ENCODE data around the gene IL15. TPM values are rescaled to one million over a fixed set of nuclear protein-coding genes. Genes with fewer than 3 reads are reported as not detected.
"Not testable (repeated sequence)": the region's sequence is repeated elsewhere in the genome, so short reads cannot be mapped to it uniquely, and the experiment has no call there.

The IL15 gene
- total RNA-seq, 1 experiment from 2014 or later: 2.6 TPM

DNA sequence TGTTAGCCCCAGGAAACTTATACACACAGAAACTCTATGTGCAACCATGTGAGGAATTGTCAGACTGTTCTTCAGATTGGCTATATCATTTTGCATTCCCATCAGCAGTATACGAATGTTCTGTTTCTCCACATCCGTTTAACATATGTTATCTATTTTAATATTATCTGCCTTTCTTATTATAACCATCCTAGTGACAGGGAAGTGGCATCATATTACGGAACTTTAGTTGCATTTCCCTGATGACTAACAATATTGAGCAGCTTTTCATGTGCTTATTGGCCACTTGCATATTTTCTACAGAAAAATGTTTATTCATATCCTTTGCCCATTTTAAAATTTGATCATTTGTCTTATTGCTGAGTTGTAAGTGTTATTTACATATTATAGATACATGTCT, 36.5 kb upstream of the IL15 start (continued):
- TF ChIP-seq ATF6 (CRISPR knock-in tag; IDR thresholded peaks at IDR 0.05) (no peak), ZNF281 (CRISPR knock-in tag; IDR thresholded peaks at IDR 0.05) (no peak), ATF2 (CRISPR knock-in tag; IDR thresholded peaks at IDR 0.05; ENCODE audit: borderline replicate concordance, low read depth) (no peak)

- H3K4me1 Mint-ChIP-seq; CTCF ChIA-PET; DNase-seq (ENCODE audit: low spot score); H3K27me3 Mint-ChIP-seq (ENCODE audit: low read depth); H3K36me3 Mint-ChIP-seq; H3K4me3 Mint-ChIP-seq; ATAC-seq; POLR2A ChIA-PET; H3K27ac Mint-ChIP-seq: not testable (repeated sequence)
- H3K9me3 Mint-ChIP-seq: peaks cover 18% of the 10 kb centered on the region
Observed at GRCh38 chr4:141604683-141605082, 31.7 kb upstream of the IL15 start.

DNA sequence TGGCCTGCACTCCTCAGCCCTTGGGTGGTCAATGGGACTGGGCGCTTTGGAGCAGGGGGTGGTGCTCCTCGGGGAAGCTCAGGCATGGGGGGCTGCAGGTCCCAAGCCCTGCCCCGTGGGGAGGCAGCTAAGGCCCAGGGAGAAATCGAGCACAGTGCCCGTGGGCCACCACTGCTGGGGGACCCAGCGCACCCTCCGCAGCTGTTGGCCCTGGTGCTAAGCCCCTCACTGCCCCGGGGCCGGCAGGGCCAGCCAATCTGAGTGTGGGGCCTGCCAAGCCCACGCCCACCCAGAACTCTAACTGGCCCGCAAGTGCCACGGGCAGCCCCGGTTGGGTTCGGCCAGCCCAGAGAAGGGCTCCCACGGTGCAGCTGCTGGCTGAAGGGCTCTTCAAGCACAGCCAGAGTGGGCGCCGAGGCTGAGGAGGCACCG, 30.9 kb upstream of the IL15 start:
- H3K9me3 Mint-ChIP-seq: peaks cover 18% of the 10 kb centered on the region
- H3K4me1 Mint-ChIP-seq: no peaks in the 10 kb centered on the region

More for the DNA sequence above, 30.9 kb upstream of the IL15 start:
- no peak for DNase-seq (ENCODE audit: low spot score)
- Mint-ChIP-seq H3K36me3 (peaks cover 6% of the 10 kb centered on the region), H3K27me3 (ENCODE audit: low read depth) (no peaks in the 10 kb centered on the region), H3K27ac (no peak overlapping the region), H3K4me3 (no peak overlapping the region)
- no peak for ATAC-seq
- no peak for TF ChIP-seq GTF2I (CRISPR knock-in tag; conservative IDR thresholded peaks at IDR 0.05)
- TF ChIP-seq SOX15 (CRISPR knock-in tag; IDR thresholded peaks at IDR 0.05): no peak
- TF ChIP-seq RORB (CRISPR knock-in tag; IDR thresholded peaks at IDR 0.05): no peak
- no peak for TF ChIP-seq TEAD4 (CRISPR knock-in tag; IDR thresholded peaks at IDR 0.05)
- no peak for TF ChIP-seq TEAD1 (CRISPR knock-in tag; IDR thresholded peaks at IDR 0.05)
- TF ChIP-seq ZBTB21 (CRISPR knock-in tag; IDR thresholded peaks at IDR 0.05; ENCODE audit: borderline replicate concordance): no peak
- no peak for TF ChIP-seq NR3C1 (CRISPR knock-in tag; conservative IDR thresholded peaks at IDR 0.05; ENCODE audit: low read depth)
- no peak for TF ChIP-seq JAZF1 (CRISPR knock-in tag; IDR thresholded peaks at IDR 0.05)
- TF ChIP-seq ZNF281 (CRISPR knock-in tag; IDR thresholded peaks at IDR 0.05): no peak
- TF ChIP-seq SMAD3 (CRISPR knock-in tag; IDR thresholded peaks at IDR 0.05; ENCODE audit: borderline replicate concordance): no peak
- no peak for TF ChIP-seq ZNF263 (CRISPR knock-in tag; IDR thresholded peaks at IDR 0.05; ENCODE audit: low read depth)
- TF ChIP-seq JUN (CRISPR knock-in tag; IDR thresholded peaks at IDR 0.05): no peak
- no peak for TF ChIP-seq ZNF396 (CRISPR knock-in tag; IDR thresholded peaks at IDR 0.05; ENCODE audit: borderline replicate concordance)
- ChIA-PET POLR2A (no interaction called here), CTCF (no interaction called here)
